Endothelial cell of umbilical vein (primary cell): ENCODE results near the gene INPP5A. TPM values are rescaled to one million over a fixed set of nuclear protein-coding genes. Genes with fewer than 3 reads are reported as not detected.

Source experiments
- BruUV-seq: library from RNA; stranded (reverse); fragments of 400-500 nt; replicated peaks from 2 replicates; lab custom pipeline; 2021; lab: Mats Ljungman, UMichigan
- CTCF ChIA-PET: fragments of 300-600, 350-600 bp; sonication (Branson Sonifier 250); formaldehyde crosslinking; loops from one replicate; lab custom pipeline; 2021; ENCODE audit warnings: antibody characterized with exemption, inconsistent platforms; lab: Charles Lee
- POLR2A ChIA-PET: fragments of 300-600, 350-600 bp; sonication (Branson Sonifier 250); formaldehyde crosslinking; loops from one replicate; lab custom pipeline; 2021; ENCODE audit warnings: antibody characterized with exemption, inconsistent platforms; lab: Charles Lee
- DNase-seq: peaks from one replicate; pipeline ENCODE4 v3.0.0-alpha.2; 2011; ENCODE audit warnings: low read depth, low spot score
- FAIRE-seq: peaks from 2 replicates; lab custom pipeline; 2011; peaks lifted over from hg19 to GRCh38; lab: Jason Lieb, UNC
- H2AFZ ChIP-seq: 2 replicates; pipeline ENCODE4 v1.6.0; 2012; ENCODE audit warnings: low read depth, low read length, control low read depth, inconsistent platforms
- H3K27ac ChIP-seq: 2 replicates; pipeline ENCODE4 v1.5.1; 2011; ENCODE audit warnings: low read depth, mild to moderate bottlenecking, control low read depth, low read length, moderate library complexity; ENCODE audit not compliant: insufficient read depth
- H3K27me3 ChIP-seq, 2 experiments: 2 replicates each; pipeline versions ENCODE4 v1.6.0 to v1.6.1; 2011; ENCODE audit warnings: low read length in 2 of 2, mixed read lengths in 1 of 2; ENCODE audit not compliant: control insufficient read depth in 2 of 2, insufficient read depth in 2 of 2
- H3K36me3 ChIP-seq, 2 experiments: 2 replicates in 1 of 2; 3 replicates in 1 of 2; pipeline ENCODE4 v1.5.1; 2011; ENCODE audit warnings: low read length in 2 of 2, mild to moderate bottlenecking in 1 of 2, moderate library complexity in 1 of 2; ENCODE audit not compliant: control insufficient read depth in 2 of 2, insufficient read depth in 2 of 2; ENCODE audit errors: extremely low read depth in 1 of 2
- H3K4me1 ChIP-seq: 3 replicates; pipeline ENCODE4 v1.5.1; 2011; ENCODE audit warnings: mild to moderate bottlenecking, low read length; ENCODE audit not compliant: control insufficient read depth, insufficient read depth; ENCODE audit errors: extremely low read depth
- H3K4me2 ChIP-seq: 2 replicates; pipeline ENCODE4 v1.6.1; 2011; ENCODE audit warnings: low read length, control low read depth, mixed read lengths; ENCODE audit not compliant: insufficient read depth
- H3K4me3 ChIP-seq, 3 experiments: fragments of 200-600 bp in 1 of 3; sonication (generic), shearing (Covaris generic) in 1 of 3; replicated peaks in 1 of 3; 2 replicates each; pipeline ENCODE4 v1.5.1; 2011 to 2016; ENCODE audit warnings: control low read depth in 3 of 3, low read length in 3 of 3, mild to moderate bottlenecking in 2 of 3, inconsistent platforms in 1 of 3, low read depth in 1 of 3, moderate library complexity in 1 of 3; ENCODE audit not compliant: insufficient read depth in 1 of 3
- H3K79me2 ChIP-seq: 2 replicates; pipeline ENCODE4 v1.6.0; 2012; ENCODE audit warnings: low read length, inconsistent platforms; ENCODE audit not compliant: control insufficient read depth, insufficient read depth
- H3K9ac ChIP-seq: replicated peaks from 2 replicates; pipeline ENCODE3; 2011; ENCODE audit warnings: low read length, control low read depth; ENCODE audit not compliant: insufficient read depth; ENCODE audit errors: extremely low read depth
- H3K9me1 ChIP-seq: replicated peaks from 3 replicates; pipeline ENCODE4 v1.6.0; 2011; ENCODE audit warnings: mild to moderate bottlenecking, low read length; ENCODE audit not compliant: control insufficient read depth, insufficient read depth; ENCODE audit errors: extremely low read depth
- H3K9me3 ChIP-seq: replicated peaks from 2 replicates; pipeline ENCODE4 v1.5.1; 2012; ENCODE audit warnings: low read length, inconsistent platforms; ENCODE audit not compliant: control insufficient read depth, insufficient read depth
- H4K20me1 ChIP-seq: replicated peaks from 2 replicates; pipeline ENCODE3; 2011; ENCODE audit warnings: mild to moderate bottlenecking, low read length; ENCODE audit not compliant: control insufficient read depth, insufficient read depth; ENCODE audit errors: extremely low read depth
- FOS ChIP-seq: IDR thresholded peaks from 2 replicates; pipeline ENCODE4 v1.6.1; 2011; ENCODE audit warnings: mild to moderate bottlenecking, low read length, moderate library complexity, borderline replicate concordance; ENCODE audit not compliant: insufficient read depth
- GATA2 ChIP-seq: IDR thresholded peaks from 2 replicates; pipeline ENCODE4 v1.7.0; 2011; ENCODE audit warnings: low read depth, mild to moderate bottlenecking, moderate library complexity, mixed read lengths, low read length; ENCODE audit not compliant: insufficient read length, insufficient read depth
- POLR2AphosphoS5 ChIP-seq: IDR thresholded peaks from 2 replicates; pipeline ENCODE4 v1.6.1; 2012; ENCODE audit warnings: low read depth, mild to moderate bottlenecking, control low read depth, low read length, moderate library complexity; ENCODE audit not compliant: insufficient read depth
- dilution Hi-C: fragments of 300-500 bp; cut with MboI; formaldehyde crosslinking; loops from one replicate; pipeline ENCODE4 v1.15.0; 2019; ENCODE audit warnings: low sequenced_read_pairs; ENCODE audit not compliant: extremely low pct_ligation_motif_present
- intact Hi-C: fragments of 100-400 bp; cut with micrococcal nuclease; formaldehyde crosslinking; loops from one replicate; pipeline ENCODE4 v1.10.0; 2022
- polyA plus RNA-seq, 4 experiments: library from polyadenylated mRNA; depleted of rRNA in 3 of 4; stranded (reverse) in 3 of 4; unstranded in 1 of 4; fragments of >200 nt; gene quantifications; 2 replicates each; pipeline versions ENCODE4 v1.2.1 to v1.2.3, GENCODE V29; 2011 to 2012; ENCODE audit warnings: missing spikeins in 1 of 4
- total RNA-seq: library from RNA; stranded (reverse); gene quantifications from 2 replicates; pipeline ENCODE4 v1.2.3, GENCODE V29; 2021
- TF ChIP-seq, protein P1 (sequence below), 2 donors: IDR thresholded peaks; 1 replicate in 1 of 2; 2 replicates in 1 of 2; pipeline ENCODE4 v1.5.1; 2011; ENCODE audit warnings: low read length in 2 of 2, mild to moderate bottlenecking in 2 of 2, moderate library complexity in 2 of 2, control low read depth in 1 of 2, inconsistent platforms in 1 of 2, low read depth in 1 of 2; ENCODE audit not compliant: insufficient read depth in 1 of 2; ENCODE audit errors: extremely low read depth in 1 of 2

Gene INPP5A
- total and polyA plus RNA-seq, 2 donors (not counting 3 experiments of a cell fraction or from before 2014, with no cell fraction given) = 22.9 to 33.2 TPM

DNA sequence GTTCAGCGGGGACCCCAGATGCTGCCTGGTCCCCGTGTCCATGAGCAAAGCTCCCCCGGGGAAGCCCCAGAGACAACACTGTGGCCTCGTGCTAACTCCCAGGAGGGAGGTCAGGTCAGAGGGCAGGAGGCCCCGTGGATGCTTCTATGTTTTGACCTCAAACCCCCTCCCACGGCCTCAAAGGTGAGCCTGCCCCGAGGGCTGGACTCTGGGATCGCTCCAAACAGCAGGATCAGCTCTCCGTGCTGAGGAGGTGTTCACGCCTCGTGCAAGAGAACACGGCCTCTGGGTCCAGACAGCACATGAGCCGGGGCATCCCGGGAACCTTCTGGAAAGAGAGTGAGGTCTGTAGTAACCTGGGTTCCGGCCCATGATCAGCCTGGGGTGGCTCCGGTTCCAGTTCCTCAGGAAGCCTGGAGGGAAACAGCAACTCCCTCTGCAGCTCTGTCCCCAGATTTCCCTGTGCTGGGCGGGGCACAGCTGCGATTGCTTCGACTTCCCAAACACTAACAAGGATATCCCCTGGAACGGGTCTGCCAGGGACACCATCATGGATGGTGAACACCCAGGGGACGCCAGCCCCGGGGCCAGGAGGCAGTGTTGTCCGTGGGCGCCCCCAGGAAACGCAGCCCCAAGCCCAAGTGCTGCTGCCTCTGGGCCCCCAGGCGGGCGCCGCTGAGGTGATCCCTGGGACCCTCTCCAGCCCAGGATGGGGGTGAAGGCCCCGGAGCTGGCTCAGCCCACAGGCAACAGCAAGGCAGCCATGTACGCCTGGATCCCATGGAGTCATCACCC lies 18.0 kb upstream of the INPP5A start:
- ChIA-PET POLR2A (no interaction called here), CTCF (no interaction called here)
- DNase-seq (no peak), FAIRE-seq (no peak)
- no peaks in the 10 kb centered on the region for H3K9me1 ChIP-seq
- H3K27me3 ChIP-seq = peaks cover 0 to 2% of the 10 kb centered on the region in 2 experiments
- no TSS peak for BruUV-seq
- no peaks in the 10 kb centered on the region for H3K9me3 ChIP-seq
- no peaks in the 10 kb centered on the region for H3K79me2 ChIP-seq
- intact Hi-C loops = loop anchor here (5.0 kb wide), 1 partner anchor 37 kb away; no protein-coding TSS in a partner anchor
- H3K27ac ChIP-seq = no peak overlapping the region
- TF ChIP-seq, protein P1, sequence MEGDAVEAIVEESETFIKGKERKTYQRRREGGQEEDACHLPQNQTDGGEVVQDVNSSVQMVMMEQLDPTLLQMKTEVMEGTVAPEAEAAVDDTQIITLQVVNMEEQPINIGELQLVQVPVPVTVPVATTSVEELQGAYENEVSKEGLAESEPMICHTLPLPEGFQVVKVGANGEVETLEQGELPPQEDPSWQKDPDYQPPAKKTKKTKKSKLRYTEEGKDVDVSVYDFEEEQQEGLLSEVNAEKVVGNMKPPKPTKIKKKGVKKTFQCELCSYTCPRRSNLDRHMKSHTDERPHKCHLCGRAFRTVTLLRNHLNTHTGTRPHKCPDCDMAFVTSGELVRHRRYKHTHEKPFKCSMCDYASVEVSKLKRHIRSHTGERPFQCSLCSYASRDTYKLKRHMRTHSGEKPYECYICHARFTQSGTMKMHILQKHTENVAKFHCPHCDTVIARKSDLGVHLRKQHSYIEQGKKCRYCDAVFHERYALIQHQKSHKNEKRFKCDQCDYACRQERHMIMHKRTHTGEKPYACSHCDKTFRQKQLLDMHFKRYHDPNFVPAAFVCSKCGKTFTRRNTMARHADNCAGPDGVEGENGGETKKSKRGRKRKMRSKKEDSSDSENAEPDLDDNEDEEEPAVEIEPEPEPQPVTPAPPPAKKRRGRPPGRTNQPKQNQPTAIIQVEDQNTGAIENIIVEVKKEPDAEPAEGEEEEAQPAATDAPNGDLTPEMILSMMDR (IDR thresholded peaks at IDR 0.05; ENCODE audit: extremely low read depth in 1 of 2, insufficient read depth in 1 of 2, low read depth in 1 of 2, low read length in 2 of 2) = no peak
- TF ChIP-seq POLR2AphosphoS5 (no peak), FOS (no peak), GATA2 (no peak)
- H3K4me3 ChIP-seq = no peak overlapping the region
- dilution Hi-C loops = no loop called here
- no peak overlapping the region for H3K4me2 ChIP-seq
- peaks cover 11% of the 10 kb centered on the region for H3K4me1 ChIP-seq
- no peaks in the 10 kb centered on the region for H3K36me3 ChIP-seq
- no peak overlapping the region for H3K9ac ChIP-seq
- H4K20me1 ChIP-seq = no peaks in the 10 kb centered on the region
- no peak overlapping the region for H2AFZ ChIP-seq
